ENCODE measurements around the gene CTR9. TPM values are rescaled to one million over a fixed set of nuclear protein-coding genes. Genes with fewer than 3 reads are reported as not detected.

Gene CTR9
- total and polyA plus RNA-seq, 9 of the 15 experiments (the other 6 are each of a cell fraction or from before 2014, with no cell fraction given): 25.4 to 79.3 (median 47.3) TPM

DNA sequence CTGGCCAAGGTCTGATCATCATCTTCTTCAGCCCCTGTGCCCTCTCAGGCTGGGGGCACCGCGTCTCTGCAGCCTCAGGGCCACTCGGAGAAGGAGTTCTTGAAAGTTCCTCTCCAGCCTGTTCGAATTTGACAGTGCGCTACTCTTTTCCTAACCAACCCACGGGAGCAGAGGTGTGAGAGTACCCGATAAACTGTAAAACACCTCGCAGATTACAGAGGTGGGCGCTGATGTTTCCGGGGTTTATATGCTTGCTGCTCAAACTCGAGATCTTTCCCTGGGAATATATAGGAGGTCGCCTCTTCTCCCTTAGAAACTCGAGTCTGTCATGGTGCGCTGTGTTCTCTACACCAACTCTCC lies 515 bp downstream of the CTR9 start (continued):
- TF ChIP-seq, protein P1, sequence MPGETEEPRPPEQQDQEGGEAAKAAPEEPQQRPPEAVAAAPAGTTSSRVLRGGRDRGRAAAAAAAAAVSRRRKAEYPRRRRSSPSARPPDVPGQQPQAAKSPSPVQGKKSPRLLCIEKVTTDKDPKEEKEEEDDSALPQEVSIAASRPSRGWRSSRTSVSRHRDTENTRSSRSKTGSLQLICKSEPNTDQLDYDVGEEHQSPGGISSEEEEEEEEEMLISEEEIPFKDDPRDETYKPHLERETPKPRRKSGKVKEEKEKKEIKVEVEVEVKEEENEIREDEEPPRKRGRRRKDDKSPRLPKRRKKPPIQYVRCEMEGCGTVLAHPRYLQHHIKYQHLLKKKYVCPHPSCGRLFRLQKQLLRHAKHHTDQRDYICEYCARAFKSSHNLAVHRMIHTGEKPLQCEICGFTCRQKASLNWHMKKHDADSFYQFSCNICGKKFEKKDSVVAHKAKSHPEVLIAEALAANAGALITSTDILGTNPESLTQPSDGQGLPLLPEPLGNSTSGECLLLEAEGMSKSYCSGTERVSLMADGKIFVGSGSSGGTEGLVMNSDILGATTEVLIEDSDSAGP (CRISPR knock-in tag; IDR thresholded peaks at IDR 0.05): no peak
- no peak for TF ChIP-seq NR4A1 (CRISPR knock-in tag; IDR thresholded peaks at IDR 0.05)
- no peak for TF ChIP-seq NR4A1 (tag; IDR thresholded peaks at IDR 0.05)
- 0 out of 2 replicates have a peak, but pooled peaks have one; percentile 10 for TF ChIP-seq SMARCC2 (IDR thresholded peaks at IDR 0.05; ENCODE audit: low read depth)
- no peak for TF ChIP-seq NELFE (IDR thresholded peaks at IDR 0.05; ENCODE audit: insufficient read depth, insufficient read length)
- no peak for TF ChIP-seq ZNF668 (CRISPR knock-in tag; IDR thresholded peaks at IDR 0.05)
- TF ChIP-seq ZNF436 (CRISPR knock-in tag; IDR thresholded peaks at IDR 0.05): no peak
- TF ChIP-seq CBFA2T3 (IDR thresholded peaks at IDR 0.05): 0 out of 2 replicates have a peak, but pooled peaks have one; percentile 3

DNA sequence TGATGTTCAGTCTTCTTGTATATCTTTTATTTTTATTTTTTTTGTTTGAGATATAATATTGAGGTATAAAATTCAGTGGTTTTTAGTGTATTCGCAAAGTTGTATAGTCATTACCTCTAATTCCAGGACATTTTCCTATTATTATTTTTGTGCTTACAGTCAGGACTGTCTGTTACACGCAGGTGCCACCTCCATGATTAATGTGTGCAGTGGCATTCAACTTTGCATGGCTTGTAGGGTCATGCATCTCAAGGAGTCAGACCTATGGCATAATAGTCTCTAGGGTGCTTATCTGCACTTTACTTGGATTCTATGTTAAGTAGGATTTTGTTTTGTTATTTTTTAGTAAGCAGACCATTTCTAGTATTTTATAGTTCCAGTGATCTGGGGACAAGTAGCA lies 1.0 kb downstream of the CTR9 start:
- FAIRE-seq: no peak
- in situ Hi-C loops (cut with MboI) (no loop called here), intact Hi-C loops (cut with micrococcal nuclease) (no loop called here)
- Histone ChIP-seq H4K20me1 (replicated peaks; ENCODE audit: control insufficient read depth, insufficient read depth, low read length) (no peaks in the 10 kb centered on the region), H3K4me3 (peak overlapping the region; percentile 63), H3K27ac (ENCODE audit: extremely low read depth, low read depth, low read length) (peak overlapping the region; percentile 89; the same call in 2 of the 3 replicates), H3K79me2 (ENCODE audit: control insufficient read depth, insufficient read depth, low read length) (peaks cover 28% of the 10 kb centered on the region), H3K36me3 (ENCODE audit: control insufficient read depth, insufficient read depth, low read length) (peaks cover 44% of the 10 kb centered on the region), H2AFZ (ENCODE audit: low read depth, low read length) (no peak overlapping the region), H3K27me3 (ENCODE audit: control insufficient read depth in 2 of 2, insufficient read depth in 2 of 2, low read length in 2 of 2) (no peaks in the 10 kb centered on the region), H3K9me3 (replicated peaks; ENCODE audit: control insufficient read depth, insufficient read depth, low read depth, low read length) (no peaks in the 10 kb centered on the region), H3K9me1 (ENCODE audit: control insufficient read depth, insufficient read depth, low read length) (no peaks in the 10 kb centered on the region), H3K9ac (ENCODE audit: insufficient read depth in 1 of 2, low read depth in 2 of 2, low read length in 2 of 2) (peak overlapping the region; percentile 77 to 94), H3K4me2 (ENCODE audit: insufficient read depth, low read length) (peak overlapping the region; percentile 87), H3K4me1 (replicated peaks in 1 of 2; ENCODE audit: control insufficient read depth in 2 of 2, insufficient read depth in 2 of 2, low read length in 2 of 2) (peaks cover 13 to 17% of the 10 kb centered on the region in 2 experiments)
- WGBS (ENCODE audit: insufficient coverage, low coverage, missing lambda C conversion rate): 0% methylated on average over 2 of the region's 2 CpGs
- ChIA-PET POLR2A (interaction anchor here (1.6 to 4.6 kb wide), 2 partner anchors 12 to 17 kb away, joined by 8 to 15 read pairs; no protein-coding TSS in a partner anchor), CTCF (ENCODE audit: low intra/inter-chr PET ratio) (interaction anchor here (0.6 kb wide), 1 partner anchor 116 kb away, joined by 4 read pairs; no protein-coding TSS in a partner anchor)
- ATAC-seq: 0 out of 3 replicates have a peak, but pooled peaks have one; percentile 12
- BruUV-seq (replicated peaks): TSS peak; percentile 53
- no peak for DNase-seq (ENCODE audit: extremely low read depth in 1 of 4, low spot score in 3 of 4)
- TF ChIP-seq MEIS2 (IDR thresholded peaks at IDR 0.05; ENCODE audit: partially characterized antibody) (peak; percentile 59), POLR2B (IDR thresholded peaks at IDR 0.05; ENCODE audit: low read depth, partially characterized antibody) (no peak), KLF1 (tag; IDR thresholded peaks at IDR 0.05) (no peak), ZNF830 (CRISPR knock-in tag; IDR thresholded peaks at IDR 0.05) (no peak)
- TF ChIP-seq, protein P2, sequence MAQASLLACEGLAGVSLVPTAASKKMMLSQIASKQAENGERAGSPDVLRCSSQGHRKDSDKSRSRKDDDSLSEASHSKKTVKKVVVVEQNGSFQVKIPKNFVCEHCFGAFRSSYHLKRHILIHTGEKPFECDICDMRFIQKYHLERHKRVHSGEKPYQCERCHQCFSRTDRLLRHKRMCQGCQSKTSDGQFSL (CRISPR knock-in tag; IDR thresholded peaks at IDR 0.05): no peak
- TF ChIP-seq, protein P2 (tag; IDR thresholded peaks at IDR 0.05): no peak
- TF ChIP-seq, protein P3, sequence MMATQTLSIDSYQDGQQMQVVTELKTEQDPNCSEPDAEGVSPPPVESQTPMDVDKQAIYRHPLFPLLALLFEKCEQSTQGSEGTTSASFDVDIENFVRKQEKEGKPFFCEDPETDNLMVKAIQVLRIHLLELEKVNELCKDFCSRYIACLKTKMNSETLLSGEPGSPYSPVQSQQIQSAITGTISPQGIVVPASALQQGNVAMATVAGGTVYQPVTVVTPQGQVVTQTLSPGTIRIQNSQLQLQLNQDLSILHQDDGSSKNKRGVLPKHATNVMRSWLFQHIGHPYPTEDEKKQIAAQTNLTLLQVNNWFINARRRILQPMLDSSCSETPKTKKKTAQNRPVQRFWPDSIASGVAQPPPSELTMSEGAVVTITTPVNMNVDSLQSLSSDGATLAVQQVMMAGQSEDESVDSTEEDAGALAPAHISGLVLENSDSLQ (IDR thresholded peaks at IDR 0.05): peak; percentile 59
- TF ChIP-seq, protein P4, sequence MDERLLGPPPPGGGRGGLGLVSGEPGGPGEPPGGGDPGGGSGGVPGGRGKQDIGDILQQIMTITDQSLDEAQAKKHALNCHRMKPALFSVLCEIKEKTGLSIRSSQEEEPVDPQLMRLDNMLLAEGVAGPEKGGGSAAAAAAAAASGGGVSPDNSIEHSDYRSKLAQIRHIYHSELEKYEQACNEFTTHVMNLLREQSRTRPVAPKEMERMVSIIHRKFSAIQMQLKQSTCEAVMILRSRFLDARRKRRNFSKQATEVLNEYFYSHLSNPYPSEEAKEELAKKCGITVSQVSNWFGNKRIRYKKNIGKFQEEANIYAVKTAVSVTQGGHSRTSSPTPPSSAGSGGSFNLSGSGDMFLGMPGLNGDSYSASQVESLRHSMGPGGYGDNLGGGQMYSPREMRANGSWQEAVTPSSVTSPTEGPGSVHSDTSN (CRISPR knock-in tag; IDR thresholded peaks at IDR 0.05; ENCODE audit: low read depth): no peak
- TF ChIP-seq, protein P4 (tag; conservative IDR thresholded peaks at IDR 0.05; ENCODE audit: low read depth): peak; percentile 59
